CD4-positive, CD25-positive, alpha-beta regulatory T cell (primary cell): ENCODE results near the gene VENTX. TPM values are rescaled to one million over a fixed set of nuclear protein-coding genes. Genes with fewer than 3 reads are reported as not detected.

Source experiments
- polyA plus RNA-seq, 4 donors: library from polyadenylated mRNA; unstranded; fragments of 300-500 nt; fragmentation: Illumina TruSeq; gene quantifications; one replicate each; pipeline ENCODE4 v1.2.3, GENCODE V29; 2021
- total RNA-seq: library from RNA; stranded (reverse); gene quantifications from one replicate; pipeline ENCODE4 v1.2.3, GENCODE V29; 2022

VENTX gene
- total and polyA plus RNA-seq, 5 donors from 2014 or later = not detected

Other genes starting within 250 kb of the VENTX start
- gene ADGRA1, start 149.9 kb upstream of the VENTX start, total RNA-seq = not detected
- gene ADGRA1, start 149.9 kb upstream of the VENTX start, polyA plus RNA-seq = not detected
- gene KNDC1, start 77.6 kb upstream of the VENTX start, total RNA-seq = 1.1 TPM
- not detected for gene KNDC1, start 77.6 kb upstream of the VENTX start, polyA plus RNA-seq
- gene UTF1, start 7.6 kb upstream of the VENTX start, total RNA-seq = not detected
- gene UTF1, start 7.6 kb upstream of the VENTX start, polyA plus RNA-seq = not detected
- gene ADAM8, start 39.0 kb downstream of the VENTX start, total RNA-seq = 148 TPM
- 10 to 100 TPM; 33.4 to 62.6 (median 49.8) TPM for gene ADAM8, start 39.0 kb downstream of the VENTX start, polyA plus RNA-seq
- 73.8 TPM for gene TUBGCP2, start 71.0 kb downstream of the VENTX start, total RNA-seq
- gene TUBGCP2, start 71.0 kb downstream of the VENTX start, polyA plus RNA-seq = 10 to 100 TPM; 23.5 to 31.8 (median 28.1) TPM
- gene ZNF511, start 71.1 kb downstream of the VENTX start, total RNA-seq = 29.1 TPM
- 10 to 100 TPM; 67.5 to 96.4 (median 78.7) TPM for gene ZNF511, start 71.1 kb downstream of the VENTX start, polyA plus RNA-seq
- gene CALY, start 99.0 kb downstream of the VENTX start, total RNA-seq = 1.8 TPM
- 1 to 10 TPM in 2 of 4 donors, under 1 TPM in 2; 0.76 to 1.3 (median 1.00) TPM for gene CALY, start 99.0 kb downstream of the VENTX start, polyA plus RNA-seq
- gene PRAP1, start 109.5 kb downstream of the VENTX start, total RNA-seq = not detected
- not detected for gene PRAP1, start 109.5 kb downstream of the VENTX start, polyA plus RNA-seq
- 7.1 TPM for gene FUOM, start 120.2 kb downstream of the VENTX start, total RNA-seq
- gene FUOM, start 120.2 kb downstream of the VENTX start, polyA plus RNA-seq = 10 to 100 TPM; 12.3 to 21.9 (median 17.9) TPM
- 16.9 TPM for gene ECHS1, start 135.5 kb downstream of the VENTX start, total RNA-seq
- gene ECHS1, start 135.5 kb downstream of the VENTX start, polyA plus RNA-seq = 10 to 100 TPM; 76.3 to 91.7 (median 88.9) TPM
- 6.7 TPM for gene PAOX, start 141.4 kb downstream of the VENTX start, total RNA-seq
- 10 to 100 TPM; 10.1 to 14.3 (median 11.2) TPM for gene PAOX, start 141.4 kb downstream of the VENTX start, polyA plus RNA-seq
- 60.8 TPM for gene MTG1, start 156.3 kb downstream of the VENTX start, total RNA-seq
- 10 to 100 TPM; 36.7 to 46.7 (median 37.2) TPM for gene MTG1, start 156.3 kb downstream of the VENTX start, polyA plus RNA-seq
- gene SPRN, start 186.8 kb downstream of the VENTX start, total RNA-seq = not detected
- gene SPRN, start 186.8 kb downstream of the VENTX start, polyA plus RNA-seq = under 1 TPM; 0.10 to 0.77 (median 0.25) TPM
- 5.6 TPM for gene SCART1, start 216.1 kb downstream of the VENTX start, total RNA-seq
- under 1 TPM in 2 of 4 donors, not detected in 2; 0.03 to 0.29 TPM for gene SCART1, start 216.1 kb downstream of the VENTX start, polyA plus RNA-seq